LNCAP (cell line): ENCODE results near the gene MAB21L4.

Experiments
- TF ChIP-seq, protein P1 (sequence below): fragments of 450-650 bp; IDR thresholded peaks from 2 replicates; pipeline ENCODE4 v1.5.1; 2017; ENCODE audit warnings: mild to moderate bottlenecking

Gene MAB21L4

DNA sequence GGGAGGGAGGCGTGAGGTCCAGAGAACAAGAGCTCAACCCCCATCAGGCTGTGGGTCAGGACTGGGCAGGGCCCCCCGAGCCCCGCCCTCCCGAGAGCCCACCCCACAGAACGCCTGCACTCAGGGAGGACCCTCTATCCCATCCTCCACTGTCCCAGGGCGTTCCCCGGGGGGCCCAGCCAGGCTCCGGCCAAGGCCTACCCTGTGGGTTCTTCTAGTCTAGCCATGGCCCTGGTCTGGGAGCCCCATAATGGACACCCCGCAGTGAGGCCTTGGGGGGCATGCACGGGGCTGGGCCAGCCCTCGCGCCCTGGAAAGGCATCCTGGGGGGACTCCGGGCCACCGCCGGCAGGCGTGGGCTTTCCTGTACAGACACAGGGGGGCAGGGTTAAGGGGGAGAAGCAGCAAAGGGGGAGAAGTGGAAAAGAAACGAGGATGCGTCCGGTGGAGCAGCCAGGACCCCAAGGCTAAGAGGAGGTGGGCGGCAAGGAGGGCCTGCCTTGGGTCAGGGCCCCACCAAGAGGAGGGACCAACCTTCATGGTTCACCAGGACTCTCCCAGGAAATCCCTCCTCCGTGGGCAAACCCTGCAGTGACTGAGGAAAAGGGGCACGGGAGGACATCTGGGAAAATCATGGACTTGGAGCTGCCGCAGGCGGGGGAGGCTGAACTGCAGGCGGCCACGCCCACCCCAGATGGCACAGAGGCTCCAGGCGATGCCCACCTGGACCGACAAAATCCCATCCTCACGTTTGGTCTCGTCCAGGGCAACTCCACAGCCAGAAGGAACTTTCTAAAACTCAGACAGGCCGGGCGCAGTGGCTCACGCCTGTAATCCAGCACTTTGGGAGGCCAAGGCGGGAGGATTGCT is 7.5 kb upstream of the MAB21L4 start:
- TF ChIP-seq, protein P1, sequence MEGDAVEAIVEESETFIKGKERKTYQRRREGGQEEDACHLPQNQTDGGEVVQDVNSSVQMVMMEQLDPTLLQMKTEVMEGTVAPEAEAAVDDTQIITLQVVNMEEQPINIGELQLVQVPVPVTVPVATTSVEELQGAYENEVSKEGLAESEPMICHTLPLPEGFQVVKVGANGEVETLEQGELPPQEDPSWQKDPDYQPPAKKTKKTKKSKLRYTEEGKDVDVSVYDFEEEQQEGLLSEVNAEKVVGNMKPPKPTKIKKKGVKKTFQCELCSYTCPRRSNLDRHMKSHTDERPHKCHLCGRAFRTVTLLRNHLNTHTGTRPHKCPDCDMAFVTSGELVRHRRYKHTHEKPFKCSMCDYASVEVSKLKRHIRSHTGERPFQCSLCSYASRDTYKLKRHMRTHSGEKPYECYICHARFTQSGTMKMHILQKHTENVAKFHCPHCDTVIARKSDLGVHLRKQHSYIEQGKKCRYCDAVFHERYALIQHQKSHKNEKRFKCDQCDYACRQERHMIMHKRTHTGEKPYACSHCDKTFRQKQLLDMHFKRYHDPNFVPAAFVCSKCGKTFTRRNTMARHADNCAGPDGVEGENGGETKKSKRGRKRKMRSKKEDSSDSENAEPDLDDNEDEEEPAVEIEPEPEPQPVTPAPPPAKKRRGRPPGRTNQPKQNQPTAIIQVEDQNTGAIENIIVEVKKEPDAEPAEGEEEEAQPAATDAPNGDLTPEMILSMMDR: no peak

DNA sequence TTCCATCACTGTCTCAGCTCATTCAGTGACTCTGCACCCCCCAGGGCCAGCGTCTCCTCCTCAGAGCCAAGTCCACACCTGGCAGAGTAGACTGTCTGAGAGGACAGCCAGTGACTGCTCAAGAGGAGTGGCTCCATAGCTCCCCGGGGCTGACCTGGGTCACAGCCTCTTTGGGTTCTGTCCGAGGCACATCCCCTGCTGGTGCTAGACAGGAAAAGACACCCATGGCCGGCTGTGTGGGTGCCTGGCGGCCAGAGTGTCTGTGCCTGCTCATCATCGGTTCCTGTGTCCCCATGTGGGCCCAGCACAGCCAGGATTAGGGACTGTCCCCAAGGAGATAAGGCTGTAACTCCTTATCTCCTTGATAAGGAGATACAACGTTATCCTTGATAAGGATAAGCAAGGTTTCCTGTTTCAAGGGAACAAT is 6.7 kb upstream of the MAB21L4 start:
- TF ChIP-seq, protein P1: no peak

DNA sequence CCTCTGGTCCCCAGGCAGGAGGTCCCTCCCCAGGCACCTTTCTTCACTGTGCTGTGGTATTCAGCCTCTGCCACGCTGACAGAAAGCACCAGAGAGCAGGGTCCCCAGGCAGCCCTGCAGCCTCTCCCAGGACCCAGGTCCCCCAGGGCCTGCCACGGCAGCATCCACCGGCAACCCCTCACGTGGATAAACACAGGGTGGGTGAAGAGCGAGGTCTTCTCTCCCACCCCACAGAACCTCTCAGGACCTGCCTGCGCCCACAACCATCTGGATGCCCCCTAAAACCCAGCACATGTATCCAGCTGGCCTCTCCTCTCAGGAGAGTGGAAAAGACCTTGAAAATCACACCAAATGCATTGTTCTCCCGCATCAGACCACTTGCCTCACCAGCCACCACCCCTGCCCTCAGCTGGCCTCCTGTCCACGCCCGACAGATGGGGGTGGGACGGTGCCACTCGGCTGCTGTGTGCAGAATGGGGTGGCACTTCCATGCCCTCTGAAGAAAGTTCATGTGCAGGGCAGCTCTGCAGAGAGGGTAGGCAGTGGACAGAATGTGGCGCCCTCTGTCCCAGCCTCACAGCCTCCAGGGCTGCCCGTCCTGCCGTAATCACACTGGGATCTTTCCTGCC is 6.1 kb upstream of the MAB21L4 start:
- TF ChIP-seq, protein P1: no peak

DNA sequence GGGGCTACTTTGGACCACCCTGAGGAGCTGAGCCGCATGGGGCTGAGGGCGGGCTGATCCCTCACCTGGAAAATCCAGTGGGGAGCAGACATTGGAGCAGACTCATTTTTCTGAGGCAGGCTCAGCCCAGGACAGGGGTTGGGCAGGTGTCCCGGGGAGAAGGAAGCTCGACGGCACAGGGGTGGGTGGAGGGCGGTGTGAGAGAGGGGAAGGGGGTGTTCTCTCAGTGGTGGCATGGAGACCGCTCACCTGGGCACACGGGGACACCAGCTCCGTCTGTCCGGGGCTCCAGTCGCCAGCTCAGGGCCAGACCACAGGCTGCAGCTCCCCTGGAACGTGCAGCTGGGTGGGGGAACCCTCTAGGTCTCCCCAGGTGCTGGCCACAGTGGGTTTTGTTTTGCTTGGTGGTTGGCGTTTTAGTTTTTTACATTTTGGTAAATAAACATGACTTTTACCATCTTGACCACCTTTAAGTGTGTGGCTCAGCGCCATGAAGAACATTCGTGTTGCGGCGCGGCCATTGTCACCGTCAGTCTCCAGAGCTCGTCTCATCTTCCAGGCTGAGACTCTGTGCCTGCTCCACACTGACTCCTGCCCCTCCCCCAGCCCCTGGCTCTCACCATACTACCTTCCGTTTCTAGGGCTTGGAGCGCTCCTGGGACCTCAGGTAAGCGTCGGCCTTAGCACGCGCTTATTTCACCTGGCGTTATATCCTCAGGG is 4.3 kb upstream of the MAB21L4 start:
- TF ChIP-seq, protein P1: no peak

DNA sequence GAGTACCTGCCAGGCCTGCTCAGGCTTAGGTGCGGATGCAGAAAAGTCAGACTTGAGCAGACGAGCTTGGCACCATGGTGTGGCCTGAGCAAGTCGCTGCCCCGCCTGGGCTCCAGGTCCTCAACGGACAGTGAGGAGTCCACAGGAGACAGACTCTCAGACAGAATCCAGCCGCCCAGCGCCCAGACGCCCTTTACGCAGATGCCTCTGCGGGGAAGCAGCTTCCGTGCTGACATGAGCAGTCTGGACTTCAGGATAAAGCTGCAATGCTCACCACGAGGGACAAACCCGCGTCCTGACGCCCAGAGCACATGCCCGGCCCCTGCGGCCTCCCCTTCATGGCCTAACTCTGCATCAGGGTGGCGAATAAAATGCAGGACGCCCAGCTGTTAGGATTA is 3.5 kb upstream of the MAB21L4 start:
- TF ChIP-seq, protein P1: no peak

DNA sequence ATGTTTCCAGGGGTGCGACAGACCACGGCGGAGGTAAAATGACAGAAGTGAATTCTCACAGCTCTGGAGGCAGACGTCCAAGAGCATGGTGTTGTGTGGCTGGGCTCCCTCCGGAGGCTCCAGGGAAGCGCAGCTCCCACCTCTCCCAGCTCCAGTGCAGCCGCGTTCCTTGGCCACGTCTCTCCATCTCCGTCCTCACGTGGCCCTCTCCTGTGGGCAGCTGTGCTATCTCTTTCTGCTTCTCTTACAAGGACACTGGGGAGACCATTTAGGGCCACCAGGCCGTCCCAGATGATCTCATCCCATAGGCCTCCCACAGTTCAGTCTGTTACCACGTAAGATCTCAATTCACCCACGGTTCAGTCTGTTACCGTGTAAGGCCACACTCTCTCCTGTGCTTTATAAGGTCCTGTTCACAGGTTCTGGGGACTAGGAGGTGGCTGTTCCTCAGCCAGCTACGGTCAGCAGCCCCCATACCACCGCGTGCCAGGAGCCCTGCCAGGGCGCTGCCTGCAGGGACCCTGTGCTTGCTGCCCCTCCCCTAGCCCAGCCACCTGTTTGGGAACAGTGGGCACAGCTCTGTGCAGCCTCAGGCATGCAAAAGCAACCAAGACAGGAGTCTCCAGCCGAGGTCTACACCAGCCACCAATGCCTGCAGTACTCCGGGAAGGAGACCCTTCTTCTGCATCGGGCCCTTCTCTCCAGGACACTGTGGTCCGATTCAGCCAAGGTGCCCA is 2.9 kb upstream of the MAB21L4 start:
- TF ChIP-seq, protein P1: no peak
